Esophagus muscularis mucosa (tissue), 4 donors: Measurements from ENCODE around the gene IL17B. TPM values are rescaled to one million over a fixed set of nuclear protein-coding genes. Genes with fewer than 3 reads are reported as not detected.
"Not testable (repeated sequence)": the region's sequence is repeated elsewhere in the genome, so short reads cannot be mapped to it uniquely, and the experiment has no call there.

Experiments
- DNase-seq: peaks from one replicate; pipeline ENCODE4 v3.0.0-alpha.2; 2017; ENCODE audit errors: extremely low spot score
- H3K27ac ChIP-seq, 4 donors: fragments of 200-600 bp; sonication (generic); replicated peaks in 1 of 4; 1 replicate in 3 of 4; 2 replicates in 1 of 4; pipeline ENCODE4 v1.5.1; 2016 to 2019; ENCODE audit warnings: mild to moderate bottlenecking in 1 of 4
- H3K27me3 ChIP-seq, 4 donors: fragments of 200-600 bp; sonication (generic); one replicate each; pipeline versions ENCODE4 v1.5.1 to v1.6.0; 2016 to 2019
- H3K36me3 ChIP-seq, 4 donors: fragments of 200-600 bp; sonication (generic); one replicate each; pipeline ENCODE4 v1.5.1; 2016 to 2019
- H3K4me1 ChIP-seq, 4 donors: fragments of 200-600 bp; sonication (generic); one replicate each; pipeline ENCODE4 v1.5.1; 2016 to 2019
- H3K4me3 ChIP-seq, 4 donors: fragments of 200-600 bp; sonication (generic); 1 replicate in 2 of 4; 2 replicates in 2 of 4; pipeline ENCODE4 v1.5.1; 2016 to 2019; ENCODE audit warnings: mild to moderate bottlenecking in 4 of 4, moderate library complexity in 1 of 4
- H3K9me3 ChIP-seq, 4 donors: fragments of 200-600 bp; sonication (generic); 1 replicate in 3 of 4; 2 replicates in 1 of 4; pipeline ENCODE4 v1.5.1; 2016 to 2019
- CTCF ChIP-seq, 3 experiments: fragments of 200-600 bp in 2 of 3; fragments of 450-650 bp in 1 of 3; sonication (generic) in 2 of 3; IDR thresholded peaks; one replicate each; pipeline ENCODE4 v1.5.1; 2017 to 2019; ENCODE audit warnings: antibody characterized with exemption in 3 of 3, mild to moderate bottlenecking in 2 of 3, moderate library complexity in 1 of 3
- EP300 ChIP-seq: sonication (generic); formaldehyde crosslinking; IDR thresholded peaks from one replicate; pipeline ENCODE4 v1.6.1; 2017; ENCODE audit warnings: antibody characterized with exemption
- POLR2A ChIP-seq: fragments of 450-650 bp; IDR thresholded peaks from one replicate; pipeline ENCODE4 v1.6.1; 2017; ENCODE audit warnings: antibody characterized with exemption, moderate library complexity, mild to moderate bottlenecking, low read depth
- POLR2AphosphoS5 ChIP-seq, 2 donors: sonication (generic); formaldehyde crosslinking; IDR thresholded peaks; one replicate each; pipeline ENCODE4 v1.6.1; 2017; ENCODE audit warnings: antibody characterized with exemption in 2 of 2
- WGBS: methylation state at CpG from one replicate; pipeline ENCODE4 v1.1.5; 2018; 5-methylcytosine and 5-hydroxymethylcytosine counted together
- intact Hi-C: fragments of 100-400 bp; cut with DNase I; formaldehyde crosslinking; loops from one replicate; pipeline ENCODE4 v1.15.1; 2023
- total RNA-seq, 4 donors: library from RNA; depleted of rRNA; stranded (reverse); fragments of >200 nt; gene quantifications; one replicate each; pipeline versions ENCODE4 v1.1.0 to v1.2.1, GENCODE V29; 2016

Gene IL17B
- total RNA-seq, 4 donors from 2014 or later: 2.5 to 20.3 (median 8.0) TPM

GRCh38 chr5:149401051-149401450, 22.0 kb upstream of the IL17B start:
- Histone ChIP-seq H3K4me1 (peaks cover 13 to 43% (median 43%) of the 10 kb centered on the region in 4 donors), H3K36me3 (no peaks in the 10 kb centered on the region), H3K27ac (peak overlapping the region; percentile 66 to 77 (median 73)), H3K4me3 (no peak overlapping the region), H3K9me3 (no peaks in the 10 kb centered on the region), H3K27me3 (no peaks in the 10 kb centered on the region)
- intact Hi-C loops: no loop called here
- TF ChIP-seq EP300: no peak
- TF ChIP-seq POLR2AphosphoS5 (IDR thresholded peaks at IDR 0.05): no peak
- no peak for TF ChIP-seq POLR2A
- no peak for TF ChIP-seq CTCF (IDR thresholded peaks at IDR 0.05)
- 100% methylated on average over 2 of the region's 2 CpGs for WGBS
- DNase-seq: no peak

- no peak overlapping the region for H3K4me3 ChIP-seq
Observed at GRCh38 chr5:149400304-149400703, 21.2 kb upstream of the IL17B start.

DNA sequence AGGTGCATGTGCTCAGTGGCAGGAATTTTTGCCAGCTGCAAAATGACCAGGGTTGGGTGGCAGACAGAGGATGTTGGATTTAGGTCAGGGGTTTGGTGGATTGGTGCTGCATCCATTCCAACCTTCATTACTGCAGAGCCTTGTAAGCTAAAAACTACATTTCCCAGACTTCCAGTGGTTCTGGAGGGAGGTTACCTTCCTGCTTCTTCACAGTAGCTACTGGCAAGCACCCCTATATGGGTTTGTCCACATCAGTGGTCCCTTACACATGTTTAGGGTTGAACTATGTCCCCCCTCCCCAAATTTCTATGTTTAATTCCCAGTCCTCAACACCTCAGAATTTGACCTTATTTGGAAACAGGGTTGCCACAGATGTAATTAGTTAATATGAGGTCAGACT, 20.7 kb upstream of the IL17B start:
- no peak for TF ChIP-seq CTCF (IDR thresholded peaks at IDR 0.05)
- no peak for TF ChIP-seq EP300
- no peak for TF ChIP-seq POLR2AphosphoS5 (IDR thresholded peaks at IDR 0.05)
- no peak for TF ChIP-seq POLR2A
- Histone ChIP-seq H3K27me3 (no peaks in the 10 kb centered on the region), H3K36me3 (no peaks in the 10 kb centered on the region), H3K4me3 (no peak overlapping the region), H3K27ac (peak overlapping the region; percentile 66 to 77 (median 73)), H3K4me1 (peaks cover 0 to 30% (median 30%) of the 10 kb centered on the region in 4 donors), H3K9me3 (no peaks in the 10 kb centered on the region)
- intact Hi-C loops: no loop called here
- DNase-seq: no peak

More at GRCh38 chr5:149400304-149400703, 21.2 kb upstream of the IL17B start:
- H3K36me3 ChIP-seq: no peaks in the 10 kb centered on the region
- no peaks in the 10 kb centered on the region for H3K9me3 ChIP-seq
- H3K27ac ChIP-seq: peak overlapping the region; percentile 66 to 77 (median 73)
- no peak for DNase-seq
- H3K27me3 ChIP-seq: no peaks in the 10 kb centered on the region
- WGBS: 59% methylated on average over 6 of the region's 6 CpGs
- TF ChIP-seq CTCF (IDR thresholded peaks at IDR 0.05): no peak
- peak in 1 of 2 donors; percentile 19 for TF ChIP-seq POLR2AphosphoS5 (IDR thresholded peaks at IDR 0.05)
- TF ChIP-seq POLR2A: no peak
- no peak for TF ChIP-seq EP300
- intact Hi-C loops: no loop called here
- peaks cover 5 to 36% (median 35%) of the 10 kb centered on the region in 4 donors for H3K4me1 ChIP-seq

DNA sequence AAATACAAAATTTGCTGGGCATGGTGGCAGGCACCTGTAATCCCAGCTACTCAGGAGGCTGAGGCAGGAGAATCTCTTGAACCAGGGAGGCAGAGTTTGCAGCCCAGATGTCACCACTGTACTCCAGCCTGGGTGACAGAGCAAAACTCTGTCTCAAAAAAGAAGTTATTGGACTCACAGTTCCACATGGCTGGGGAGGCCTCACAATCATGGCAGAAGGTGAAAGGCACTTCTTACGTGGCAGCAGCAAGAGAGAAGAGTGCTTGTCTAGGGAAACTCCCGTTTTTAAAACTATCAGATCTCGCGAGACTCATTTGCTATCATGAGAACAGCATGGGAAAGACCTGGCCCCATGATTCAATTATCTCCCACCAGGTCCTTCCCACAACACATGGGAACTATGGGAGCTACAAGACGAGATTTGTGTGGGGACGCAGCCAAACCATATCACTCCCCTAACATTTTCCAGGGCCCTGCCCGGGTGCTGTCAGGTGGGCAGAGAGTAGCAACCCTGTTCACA, 19.7 kb upstream of the IL17B start:
- H3K9me3 ChIP-seq, DNase-seq, H3K36me3 ChIP-seq, H3K27ac ChIP-seq, intact Hi-C loops, H3K4me3 ChIP-seq, H3K27me3 ChIP-seq: not testable (repeated sequence)
- WGBS: 86% methylated on average over 7 of the region's 7 CpGs
- peaks cover 0 to 23% (median 20%) of the 10 kb centered on the region in 4 donors for H3K4me1 ChIP-seq

GRCh38 chr5:149397530-149397929, 18.4 kb upstream of the IL17B start:
- 90% methylated on average over 6 of the region's 6 CpGs for WGBS
- Histone ChIP-seq H3K27me3 (no peaks in the 10 kb centered on the region), H3K4me3 (no peak overlapping the region), H3K36me3 (no peaks in the 10 kb centered on the region), H3K27ac (no peak overlapping the region), H3K4me1 (peaks cover 0 to 25% (median 22%) of the 10 kb centered on the region in 4 donors), H3K9me3 (no peaks in the 10 kb centered on the region)
- intact Hi-C loops: no loop called here
- TF ChIP-seq EP300: no peak
- no peak for DNase-seq

DNA sequence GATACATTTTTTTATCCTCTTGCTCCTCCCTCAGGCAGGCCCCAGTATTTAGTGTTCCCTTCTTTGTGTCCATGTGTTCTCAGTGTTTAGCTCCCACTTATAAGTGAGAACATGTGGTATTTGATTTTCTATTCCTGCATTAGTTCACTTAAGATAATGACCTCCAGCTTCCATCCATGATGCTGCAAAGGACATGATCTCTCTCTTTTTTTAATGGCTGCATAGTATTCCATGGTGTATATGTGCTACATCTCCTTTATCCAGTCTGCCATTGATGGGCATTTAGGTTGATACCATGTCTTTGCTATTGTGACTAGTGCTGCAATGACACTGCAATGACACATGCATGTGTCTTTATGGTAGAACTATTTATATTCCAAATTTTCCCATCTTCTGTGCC, 15.9 kb upstream of the IL17B start:
- H3K4me3 ChIP-seq, H3K27me3 ChIP-seq, DNase-seq, H3K9me3 ChIP-seq, H3K27ac ChIP-seq, H3K36me3 ChIP-seq, intact Hi-C loops: not testable (repeated sequence)
- H3K4me1 ChIP-seq: peaks cover 3 to 37% (median 35%) of the 10 kb centered on the region in 4 donors
